ENCODE measurements around the gene E2F1.
A peak's percentile ranks its signal among the peaks of the same experiment; 100 is the strongest.

Gene E2F1

GRCh38 chr20:33671573-33672288, 14.5 kb downstream of the E2F1 start:
- no peak for DNase-seq

GRCh38 chr20:33670715-33671499, 15.3 kb downstream of the E2F1 start:
- DNase-seq, result no peak

DNA sequence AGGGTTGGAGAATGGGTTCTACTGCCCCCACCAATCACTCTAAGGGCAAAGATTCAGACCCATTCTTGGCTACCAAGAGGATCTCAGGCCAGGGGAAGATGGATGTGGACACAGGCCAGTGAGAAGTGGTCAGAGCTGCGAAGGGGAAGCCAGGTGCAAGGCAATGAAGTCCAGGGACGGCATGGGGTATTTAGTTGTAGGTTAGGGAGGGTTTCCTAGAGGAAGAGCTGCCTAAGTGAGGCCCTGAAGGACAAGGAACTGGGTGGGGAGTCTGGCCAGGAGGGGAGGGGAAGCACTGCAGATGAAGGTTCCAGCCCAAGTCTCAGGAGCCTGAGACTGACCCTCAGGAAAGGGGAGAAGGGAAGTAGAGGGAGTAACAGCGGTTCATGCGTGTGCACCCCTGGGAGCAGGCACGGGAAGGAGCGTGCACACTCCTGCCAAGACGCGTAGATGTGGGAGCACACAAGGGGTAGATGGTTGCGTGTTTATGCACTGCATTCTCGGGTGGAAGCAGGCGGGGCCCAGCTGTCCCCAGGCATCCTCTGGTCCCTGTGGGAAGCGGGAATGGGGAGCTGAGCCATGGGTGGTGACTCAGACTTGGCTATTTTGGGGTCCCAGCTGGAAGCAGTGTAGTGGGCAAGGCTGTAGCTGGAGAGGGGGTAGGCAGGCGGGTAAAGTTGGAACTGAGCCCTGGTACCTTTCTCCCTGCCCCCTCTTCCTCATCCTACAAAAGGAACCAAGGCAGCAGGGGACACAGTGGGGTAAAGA, 16.1 kb downstream of the E2F1 start:
- DNase-seq, result no peak

DNA sequence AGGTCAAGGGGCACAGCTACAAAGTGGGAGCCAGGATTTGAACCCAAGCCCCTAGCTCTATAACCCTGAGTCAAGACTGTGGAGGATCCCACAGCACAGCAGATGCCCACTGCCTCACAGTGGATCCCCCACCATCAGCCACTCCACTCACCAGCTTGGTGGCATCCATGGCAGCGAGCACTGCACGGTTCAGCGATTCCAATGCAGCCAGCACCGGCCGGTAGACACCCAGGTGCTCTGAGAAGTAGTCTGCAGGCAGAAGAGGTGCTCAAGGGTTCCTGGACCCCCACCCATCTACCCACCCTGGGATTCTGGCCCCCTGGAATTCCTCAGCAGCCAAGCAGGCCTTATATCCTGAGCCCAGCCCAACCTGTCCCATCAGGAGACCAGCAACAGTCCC, 17.0 kb downstream of the E2F1 start:
- no peak for DNase-seq

DNA sequence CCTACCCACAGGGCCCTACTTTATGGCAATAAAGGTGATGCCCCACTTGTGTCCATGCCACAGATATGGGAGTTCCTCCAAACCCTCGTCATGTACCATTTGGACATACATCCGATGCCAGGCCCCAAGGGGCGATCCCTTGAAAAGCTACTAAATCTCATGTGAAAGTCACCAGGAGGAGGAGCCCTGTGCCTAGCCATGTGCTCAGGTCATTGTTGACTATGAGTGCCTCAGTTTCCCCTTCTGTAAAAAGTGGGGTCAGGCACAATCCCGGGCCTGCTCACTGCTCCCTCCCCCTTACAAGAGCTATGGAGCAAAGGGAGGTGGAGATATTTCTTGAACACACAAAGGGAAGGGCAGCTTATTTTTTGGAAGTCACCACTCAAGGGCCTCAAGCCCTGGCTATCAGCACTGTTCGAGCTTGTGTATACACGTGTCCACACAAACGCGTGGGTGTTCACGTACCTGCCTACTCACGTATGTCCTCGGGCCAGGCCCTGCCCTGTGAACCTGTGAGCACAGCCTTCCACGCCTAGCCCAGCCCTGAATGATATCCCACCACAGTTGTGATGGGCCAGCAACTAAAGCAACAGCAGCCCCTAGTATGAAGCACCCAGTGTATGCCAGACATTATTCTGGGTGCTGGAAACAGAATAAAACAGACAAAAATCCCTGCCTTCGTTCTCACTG, 17.6 kb downstream of the E2F1 start:
- no peak for DNase-seq

- DNase-seq, result peak; percentile 71
Measured at GRCh38 chr20:33667676-33668465, 18.3 kb downstream of the E2F1 start.

GRCh38 chr20:33667245-33667675, 18.9 kb downstream of the E2F1 start:
- DNase-seq, result no peak

DNA sequence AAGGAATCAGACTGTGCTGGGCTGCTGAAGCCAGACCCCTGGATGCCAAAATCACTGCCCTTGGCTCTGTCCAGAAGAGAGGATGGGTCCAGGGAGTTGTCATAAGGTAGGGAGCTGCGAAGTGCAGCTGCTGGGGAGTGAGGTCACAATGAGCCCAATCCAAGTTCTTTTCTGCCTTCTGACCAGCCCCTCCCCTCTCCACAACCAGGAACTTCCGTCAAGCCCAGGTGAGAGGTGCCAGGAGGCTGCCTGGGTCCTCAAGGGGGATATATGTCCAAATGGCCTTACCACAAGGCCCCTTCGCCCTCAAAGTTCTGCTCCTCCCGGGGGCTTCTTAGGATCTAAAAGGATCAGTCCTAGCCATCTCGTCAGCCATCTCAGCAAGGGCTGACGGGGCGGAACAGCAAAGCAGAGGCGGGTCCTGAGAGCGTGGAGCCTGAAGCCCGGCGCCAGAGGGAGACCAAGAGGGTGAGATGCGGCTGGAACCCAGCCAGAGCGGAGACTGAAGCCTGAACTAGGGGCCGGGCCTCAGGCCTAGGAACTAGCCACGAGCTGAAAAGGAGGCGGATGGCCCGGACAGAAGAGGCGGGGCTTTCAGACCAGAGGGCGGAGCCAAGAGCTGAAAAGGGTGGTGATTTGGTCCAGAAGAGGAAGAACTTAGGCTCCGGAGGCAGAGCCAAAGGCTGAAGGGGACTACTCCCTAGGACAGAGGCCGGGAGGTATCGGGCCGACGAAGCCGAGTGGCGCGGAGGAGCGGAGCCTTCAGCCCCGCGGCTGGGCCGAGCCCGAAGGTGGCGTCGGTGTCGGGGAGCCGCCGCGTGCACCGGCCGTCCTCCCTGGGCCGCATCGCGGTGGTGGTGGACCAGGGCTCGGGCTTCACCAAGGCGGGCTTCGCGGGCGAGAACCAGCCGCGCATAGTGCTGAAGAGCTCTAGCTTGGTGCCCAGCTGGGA, 19.6 kb downstream of the E2F1 start, which contains the start of gene ACTL10:
Gene ACTL10, plus strand, starts transcription at position 651 of the 952 bp plus-strand sequence. CDS start 555 bp downstream, outside the sequence.
- DNase-seq, result peak; percentile 98

DNA sequence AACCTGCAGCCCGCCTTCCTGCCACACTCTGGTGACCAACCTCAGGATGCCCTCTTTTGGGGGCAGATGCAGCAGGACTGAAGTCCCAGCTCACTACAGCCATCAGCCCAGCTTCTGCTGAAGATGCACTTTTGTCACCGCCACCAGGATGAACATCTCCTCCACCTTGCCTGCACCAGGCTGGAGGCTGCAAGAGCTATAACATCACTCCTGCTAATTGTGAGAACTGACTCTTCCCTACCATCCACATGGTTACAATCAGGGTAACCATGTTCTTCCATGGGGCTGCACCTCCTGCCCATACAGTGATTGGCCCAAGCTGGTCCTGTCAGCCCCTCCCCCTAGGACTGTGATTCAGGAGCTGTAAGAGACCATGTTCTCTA, 21.4 kb downstream of the E2F1 start:
- DNase-seq, result no peak

DNA sequence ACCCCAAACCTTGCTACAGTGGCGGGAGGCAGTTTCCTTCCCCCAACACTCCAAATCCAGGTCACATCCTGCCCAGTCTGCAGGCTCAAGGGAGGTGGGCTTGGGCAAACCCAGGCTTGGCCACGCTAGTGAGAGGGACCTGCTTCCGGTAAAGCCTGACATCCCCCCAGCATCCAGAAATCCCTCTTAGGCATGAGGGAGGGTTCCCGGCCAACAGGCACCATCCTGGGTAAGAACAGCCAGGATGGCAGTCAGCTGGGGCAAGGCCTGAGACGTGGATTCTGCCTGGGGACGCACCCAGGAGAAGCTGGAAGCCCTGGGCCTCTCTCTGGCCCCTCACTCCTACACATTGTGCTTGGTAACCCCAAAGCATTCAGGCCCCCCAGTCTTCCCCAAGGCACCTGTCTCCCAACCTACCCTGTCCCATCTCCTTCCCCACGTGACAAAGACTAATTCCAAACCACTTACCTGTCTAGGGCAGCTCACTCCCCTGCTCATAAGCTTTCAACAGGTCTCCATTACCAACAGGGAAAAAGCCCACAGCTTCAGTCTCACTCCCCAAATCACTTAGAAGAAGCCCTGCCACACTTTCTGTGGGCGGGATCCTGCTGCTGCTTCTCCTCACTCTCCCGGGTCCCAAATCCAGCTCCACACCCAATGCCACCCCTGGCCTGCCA, 22.0 kb downstream of the E2F1 start:
- no peak for DNase-seq

GRCh38 chr20:33663161-33664084, 22.8 kb downstream of the E2F1 start:
- peak; percentile 77 for DNase-seq

- no peak for DNase-seq
Measured at GRCh38 chr20:33662172-33662571, 24.0 kb downstream of the E2F1 start, which contains the start of gene C20orf144. Gene C20orf144, plus strand, starts transcription at chr20:33662327. Its CDS starts 19 bp downstream, at chr20:33662346.

- DNase-seq, result no peak
Measured at GRCh38 chr20:33660685-33661058, 25.5 kb downstream of the E2F1 start.

- no peak for DNase-seq
Measured at GRCh38 chr20:33660035-33660684, 26.0 kb downstream of the E2F1 start.

GRCh38 chr20:33659341-33660034, 26.7 kb downstream of the E2F1 start:
- no peak for DNase-seq

GRCh38 chr20:33658929-33659328, 27.3 kb downstream of the E2F1 start:
- no peak for DNase-seq

DNA sequence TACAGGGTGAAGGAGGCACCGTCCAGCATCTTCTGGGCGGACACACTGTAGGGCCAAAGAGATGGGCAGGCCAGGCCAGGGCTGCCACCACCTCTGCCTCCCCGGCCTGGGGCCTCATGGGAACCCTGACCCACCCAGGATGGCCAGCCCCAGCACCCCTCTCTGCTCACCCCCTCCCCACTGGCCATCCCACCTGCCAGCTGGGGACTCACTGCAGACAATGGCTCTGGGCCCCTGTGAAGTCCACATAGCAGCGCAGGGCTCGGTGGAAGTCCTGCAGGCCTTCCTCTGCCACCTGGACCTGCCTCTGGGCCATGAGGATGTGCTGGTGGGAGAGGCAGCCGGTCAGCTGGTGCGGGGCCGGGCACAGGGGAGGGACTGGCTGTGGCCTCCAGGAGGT, 27.7 kb downstream of the E2F1 start:
- DNase-seq, result no peak

GRCh38 chr20:33657704-33658095, 28.5 kb downstream of the E2F1 start:
- DNase-seq, result no peak
